ENCODE data around the gene TNFRSF6B.

DNA sequence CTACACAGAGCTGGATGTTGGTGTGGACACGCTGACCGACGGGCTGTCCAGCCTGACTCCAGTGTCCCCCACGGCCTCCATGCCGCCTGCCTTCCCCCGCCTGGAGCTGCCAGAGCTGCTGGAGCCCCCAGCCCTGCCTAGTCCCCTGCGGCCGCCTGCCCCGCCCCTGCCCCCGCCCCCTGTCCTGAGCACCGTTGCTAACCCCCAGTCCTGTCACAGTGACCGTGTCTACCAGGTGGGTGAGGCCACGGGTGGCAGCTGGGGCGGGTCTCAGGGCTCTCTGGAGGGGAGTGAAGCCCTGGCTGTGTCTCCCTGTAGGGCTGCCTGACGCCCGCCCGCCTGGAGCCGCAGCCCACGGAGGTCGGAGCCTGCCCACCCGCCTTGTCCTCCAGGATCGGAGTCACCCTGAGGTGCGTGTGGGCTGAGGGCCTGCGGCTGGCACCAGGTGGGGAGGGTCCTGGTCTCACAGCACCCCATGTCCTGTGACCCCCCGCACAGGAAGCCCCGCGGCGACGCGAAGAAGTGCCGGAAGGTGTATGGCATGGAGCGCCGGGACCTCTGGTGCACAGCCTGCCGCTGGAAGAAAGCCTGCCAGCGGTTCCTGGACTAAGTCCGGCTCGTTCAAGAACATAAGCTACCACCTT lies 46.1 kb downstream of the TNFRSF6B start:
- TF ChIP-seq, protein P1, sequence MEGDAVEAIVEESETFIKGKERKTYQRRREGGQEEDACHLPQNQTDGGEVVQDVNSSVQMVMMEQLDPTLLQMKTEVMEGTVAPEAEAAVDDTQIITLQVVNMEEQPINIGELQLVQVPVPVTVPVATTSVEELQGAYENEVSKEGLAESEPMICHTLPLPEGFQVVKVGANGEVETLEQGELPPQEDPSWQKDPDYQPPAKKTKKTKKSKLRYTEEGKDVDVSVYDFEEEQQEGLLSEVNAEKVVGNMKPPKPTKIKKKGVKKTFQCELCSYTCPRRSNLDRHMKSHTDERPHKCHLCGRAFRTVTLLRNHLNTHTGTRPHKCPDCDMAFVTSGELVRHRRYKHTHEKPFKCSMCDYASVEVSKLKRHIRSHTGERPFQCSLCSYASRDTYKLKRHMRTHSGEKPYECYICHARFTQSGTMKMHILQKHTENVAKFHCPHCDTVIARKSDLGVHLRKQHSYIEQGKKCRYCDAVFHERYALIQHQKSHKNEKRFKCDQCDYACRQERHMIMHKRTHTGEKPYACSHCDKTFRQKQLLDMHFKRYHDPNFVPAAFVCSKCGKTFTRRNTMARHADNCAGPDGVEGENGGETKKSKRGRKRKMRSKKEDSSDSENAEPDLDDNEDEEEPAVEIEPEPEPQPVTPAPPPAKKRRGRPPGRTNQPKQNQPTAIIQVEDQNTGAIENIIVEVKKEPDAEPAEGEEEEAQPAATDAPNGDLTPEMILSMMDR (IDR thresholded peaks at IDR 0.05) = no peak
- no peak for TF ChIP-seq POLR2A (IDR thresholded peaks at IDR 0.05)
